Ishikawa (cell line): Measurements from ENCODE around the gene CAPZA3.

Experiments
- CEBPB ChIP-seq: IDR thresholded peaks from 2 replicates; pipeline ENCODE4 v1.6.1; 2012
- CREB1 ChIP-seq: IDR thresholded peaks from 2 replicates; pipeline ENCODE4 v1.6.1; 2012; ENCODE audit warnings: low read depth
- EGR1 ChIP-seq: IDR thresholded peaks from 2 replicates; pipeline ENCODE4 v1.6.1; 2012
- EP300 ChIP-seq: IDR thresholded peaks from 2 replicates; pipeline ENCODE4 v1.6.1; 2012; ENCODE audit warnings: borderline replicate concordance
- FOXM1 ChIP-seq: IDR thresholded peaks from 2 replicates; pipeline ENCODE4 v1.6.1; 2012; ENCODE audit warnings: low read depth, borderline replicate concordance
- NFIC ChIP-seq: IDR thresholded peaks from 2 replicates; pipeline ENCODE4 v1.6.1; 2012
- RAD21 ChIP-seq: IDR thresholded peaks from 2 replicates; pipeline ENCODE4 v1.6.1; 2012; ENCODE audit warnings: low read depth
- TAF1 ChIP-seq: IDR thresholded peaks from 2 replicates; pipeline ENCODE4 v1.6.1; 2012; ENCODE audit warnings: low read depth, mild to moderate bottlenecking
- TCF12 ChIP-seq: IDR thresholded peaks from 2 replicates; pipeline ENCODE4 v1.6.1; 2012; ENCODE audit warnings: low read depth
- TEAD4 ChIP-seq: IDR thresholded peaks from 2 replicates; pipeline ENCODE4 v1.6.1; 2012
- YY1 ChIP-seq: IDR thresholded peaks from 2 replicates; pipeline ENCODE4 v1.6.1; 2012; ENCODE audit warnings: low read depth
- ZBTB7A ChIP-seq: IDR thresholded peaks from 2 replicates; pipeline ENCODE4 v1.6.1; 2012; ENCODE audit warnings: low read depth
- TF ChIP-seq, protein P1 (sequence below): IDR thresholded peaks from 2 replicates; pipeline ENCODE4 v1.6.1; 2012
- TF ChIP-seq, protein P2 (sequence below): IDR thresholded peaks from 2 replicates; pipeline ENCODE4 v1.6.1; 2012; ENCODE audit warnings: low read depth, mild to moderate bottlenecking
- TF ChIP-seq, protein P3 (sequence below): IDR thresholded peaks from 2 replicates; pipeline ENCODE4 v1.6.1; 2012

The CAPZA3 gene

DNA sequence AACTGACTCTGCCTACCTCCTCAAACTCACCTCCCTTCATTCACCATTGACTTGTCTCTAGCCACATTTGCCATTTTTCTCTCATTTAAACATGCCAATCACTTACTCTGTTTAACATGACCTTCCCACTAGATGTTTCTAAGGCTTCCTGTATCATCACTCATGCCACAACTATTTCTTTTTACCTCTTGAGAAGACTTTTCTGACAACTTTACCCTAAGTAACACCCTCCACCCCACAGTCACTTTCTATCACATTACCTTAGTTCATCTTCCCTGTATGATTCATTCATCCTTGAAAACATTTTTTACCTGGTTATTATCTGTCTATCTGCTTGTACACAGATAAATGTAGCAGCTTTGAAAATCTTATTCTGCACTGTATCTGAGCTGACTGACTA lies 19.5 kb upstream of the CAPZA3 start:
- TF ChIP-seq, protein P1, sequence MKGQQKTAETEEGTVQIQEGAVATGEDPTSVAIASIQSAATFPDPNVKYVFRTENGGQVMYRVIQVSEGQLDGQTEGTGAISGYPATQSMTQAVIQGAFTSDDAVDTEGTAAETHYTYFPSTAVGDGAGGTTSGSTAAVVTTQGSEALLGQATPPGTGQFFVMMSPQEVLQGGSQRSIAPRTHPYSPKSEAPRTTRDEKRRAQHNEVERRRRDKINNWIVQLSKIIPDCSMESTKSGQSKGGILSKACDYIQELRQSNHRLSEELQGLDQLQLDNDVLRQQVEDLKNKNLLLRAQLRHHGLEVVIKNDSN: no peak
- TF ChIP-seq YY1 (no peak), EP300 (no peak), TEAD4 (no peak), RAD21 (no peak), FOXM1 (no peak), EGR1 (no peak), TAF1 (no peak), ZBTB7A (no peak), CREB1 (no peak), NFIC (no peak), CEBPB (no peak), TCF12 (no peak)
- TF ChIP-seq, protein P2, sequence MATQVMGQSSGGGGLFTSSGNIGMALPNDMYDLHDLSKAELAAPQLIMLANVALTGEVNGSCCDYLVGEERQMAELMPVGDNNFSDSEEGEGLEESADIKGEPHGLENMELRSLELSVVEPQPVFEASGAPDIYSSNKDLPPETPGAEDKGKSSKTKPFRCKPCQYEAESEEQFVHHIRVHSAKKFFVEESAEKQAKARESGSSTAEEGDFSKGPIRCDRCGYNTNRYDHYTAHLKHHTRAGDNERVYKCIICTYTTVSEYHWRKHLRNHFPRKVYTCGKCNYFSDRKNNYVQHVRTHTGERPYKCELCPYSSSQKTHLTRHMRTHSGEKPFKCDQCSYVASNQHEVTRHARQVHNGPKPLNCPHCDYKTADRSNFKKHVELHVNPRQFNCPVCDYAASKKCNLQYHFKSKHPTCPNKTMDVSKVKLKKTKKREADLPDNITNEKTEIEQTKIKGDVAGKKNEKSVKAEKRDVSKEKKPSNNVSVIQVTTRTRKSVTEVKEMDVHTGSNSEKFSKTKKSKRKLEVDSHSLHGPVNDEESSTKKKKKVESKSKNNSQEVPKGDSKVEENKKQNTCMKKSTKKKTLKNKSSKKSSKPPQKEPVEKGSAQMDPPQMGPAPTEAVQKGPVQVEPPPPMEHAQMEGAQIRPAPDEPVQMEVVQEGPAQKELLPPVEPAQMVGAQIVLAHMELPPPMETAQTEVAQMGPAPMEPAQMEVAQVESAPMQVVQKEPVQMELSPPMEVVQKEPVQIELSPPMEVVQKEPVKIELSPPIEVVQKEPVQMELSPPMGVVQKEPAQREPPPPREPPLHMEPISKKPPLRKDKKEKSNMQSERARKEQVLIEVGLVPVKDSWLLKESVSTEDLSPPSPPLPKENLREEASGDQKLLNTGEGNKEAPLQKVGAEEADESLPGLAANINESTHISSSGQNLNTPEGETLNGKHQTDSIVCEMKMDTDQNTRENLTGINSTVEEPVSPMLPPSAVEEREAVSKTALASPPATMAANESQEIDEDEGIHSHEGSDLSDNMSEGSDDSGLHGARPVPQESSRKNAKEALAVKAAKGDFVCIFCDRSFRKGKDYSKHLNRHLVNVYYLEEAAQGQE: no peak
- TF ChIP-seq, protein P3, sequence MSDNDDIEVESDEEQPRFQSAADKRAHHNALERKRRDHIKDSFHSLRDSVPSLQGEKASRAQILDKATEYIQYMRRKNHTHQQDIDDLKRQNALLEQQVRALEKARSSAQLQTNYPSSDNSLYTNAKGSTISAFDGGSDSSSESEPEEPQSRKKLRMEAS: no peak

DNA sequence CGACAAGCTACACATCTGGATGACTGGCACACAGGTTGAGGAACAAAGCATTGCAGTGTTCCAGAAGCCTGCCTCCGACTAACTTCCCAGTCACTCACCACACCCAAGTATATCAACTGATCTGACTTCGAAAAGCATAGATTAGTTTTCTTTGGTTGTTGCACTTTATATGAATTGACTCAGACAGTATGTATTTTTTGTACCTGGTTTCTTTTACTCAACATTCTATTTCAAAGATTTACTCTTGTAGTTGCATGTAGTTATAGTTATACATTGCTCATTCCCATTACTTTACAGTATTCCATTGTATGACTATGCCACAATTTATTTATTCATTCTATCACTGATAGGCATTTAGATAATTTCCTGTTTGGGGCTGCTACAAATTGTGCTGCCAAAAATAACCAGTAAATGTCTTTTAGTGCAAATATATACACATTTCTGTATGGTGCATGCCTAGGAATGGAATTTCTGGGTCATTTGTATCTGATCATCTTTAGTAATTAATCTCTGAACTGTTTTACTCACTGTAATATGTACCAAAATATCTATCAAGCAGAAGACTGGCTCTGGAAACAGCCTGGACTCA lies 17.9 kb upstream of the CAPZA3 start:
- TF ChIP-seq FOXM1 (no peak), EP300 (no peak), ZBTB7A (no peak), NFIC (no peak), TCF12 (no peak), CREB1 (no peak), EGR1 (no peak), YY1 (no peak), RAD21 (no peak), TEAD4 (no peak), TAF1 (no peak), CEBPB (no peak)
- TF ChIP-seq, protein P1: no peak
- TF ChIP-seq, protein P3: no peak

DNA sequence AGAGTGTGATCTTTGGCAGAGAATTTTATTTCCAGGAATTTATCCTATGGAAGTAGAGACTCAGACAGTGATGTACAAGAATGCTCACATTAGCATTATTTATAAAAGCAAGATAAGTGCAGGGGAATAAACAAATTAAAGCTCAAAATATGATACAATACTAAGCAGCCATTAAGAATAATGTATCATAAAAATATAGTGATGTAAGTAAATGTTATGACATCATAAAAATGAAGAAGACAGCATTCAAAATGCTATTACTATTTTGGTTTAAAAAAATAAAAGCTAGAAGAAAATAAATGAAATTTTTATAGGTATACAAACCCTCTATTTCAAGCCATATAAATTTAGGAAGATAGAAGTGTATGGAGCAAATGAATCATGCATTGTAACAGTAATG lies 17.2 kb upstream of the CAPZA3 start:
- TF ChIP-seq TAF1 (no peak), TCF12 (no peak), TEAD4 (no peak), CREB1 (no peak), NFIC (no peak), YY1 (no peak), FOXM1 (no peak), ZBTB7A (no peak), EP300 (no peak), CEBPB (no peak), RAD21 (no peak)
- TF ChIP-seq, protein P1: no peak
- TF ChIP-seq, protein P3: no peak

GRCh38 chr12:18721452-18721851 lies 16.5 kb upstream of the CAPZA3 start:
- TF ChIP-seq CEBPB (no peak), TAF1 (no peak), RAD21 (no peak), FOXM1 (no peak), EGR1 (no peak), YY1 (no peak), TCF12 (no peak), TEAD4 (no peak), EP300 (no peak), CREB1 (no peak), ZBTB7A (no peak), NFIC (no peak)
- TF ChIP-seq, protein P2: no peak
- TF ChIP-seq, protein P3: no peak
- TF ChIP-seq, protein P1: no peak
